Mesenchymal stem cell (in vitro differentiated cells and primary cell): ENCODE results near the gene RAPGEF5.

Experiments
- DNase-seq: peaks from one replicate; pipeline ENCODE4 v3.0.0-alpha.2; 2013
- H2AFZ ChIP-seq: one replicate; pipeline ENCODE4 v1.6.1; 2013; ENCODE audit warnings: low read depth, mild to moderate bottlenecking, control low read depth, inconsistent platforms, low read length, moderate library complexity
- H2AK5ac ChIP-seq: 2 replicates; pipeline ENCODE4 v1.6.1; 2013; ENCODE audit warnings: low read length, moderate library complexity, mild to moderate bottlenecking, inconsistent platforms; ENCODE audit not compliant: severe bottlenecking
- H2BK120ac ChIP-seq: one replicate; pipeline ENCODE4 v1.6.1; 2013; ENCODE audit warnings: low read depth, mild to moderate bottlenecking, inconsistent platforms, low read length, moderate library complexity
- H2BK12ac ChIP-seq, 2 experiments: one replicate each; pipeline ENCODE4 v1.6.1; 2013; ENCODE audit warnings: inconsistent platforms in 2 of 2, low read length in 2 of 2, mild to moderate bottlenecking in 2 of 2, moderate library complexity in 2 of 2, control low read depth in 1 of 2
- H2BK15ac ChIP-seq: one replicate; pipeline ENCODE4 v1.6.1; 2013; ENCODE audit warnings: mild to moderate bottlenecking, low read depth, inconsistent platforms; ENCODE audit not compliant: poor library complexity, severe bottlenecking
- H2BK5ac ChIP-seq: 2 replicates; pipeline ENCODE4 v1.6.1; 2013; ENCODE audit warnings: low read depth, mild to moderate bottlenecking, low read length, control low read depth, inconsistent platforms; ENCODE audit not compliant: poor library complexity, severe bottlenecking
- H3K14ac ChIP-seq, 2 experiments: one replicate each; pipeline ENCODE4 v1.6.1; 2013; ENCODE audit warnings: inconsistent platforms in 2 of 2, low read length in 2 of 2, control low read depth in 1 of 2, mild to moderate bottlenecking in 1 of 2, moderate library complexity in 1 of 2
- H3K18ac ChIP-seq, 2 experiments: one replicate each; pipeline ENCODE4 v1.6.1; 2013; ENCODE audit warnings: inconsistent platforms in 2 of 2, low read length in 2 of 2, control low read depth in 1 of 2, low read depth in 1 of 2, mild to moderate bottlenecking in 1 of 2
- H3K23ac ChIP-seq, 2 experiments: one replicate each; pipeline ENCODE4 v1.6.1; 2013; ENCODE audit warnings: inconsistent platforms in 2 of 2, low read length in 2 of 2, mild to moderate bottlenecking in 2 of 2, moderate library complexity in 2 of 2, control low read depth in 1 of 2
- H3K27ac ChIP-seq: 2 replicates; pipeline ENCODE4 v1.5.1; 2013; ENCODE audit warnings: mild to moderate bottlenecking, moderate library complexity, low read length, control low read depth, inconsistent platforms; ENCODE audit not compliant: poor library complexity, severe bottlenecking
- H3K27me3 ChIP-seq, 2 experiments: 2 replicates each; pipeline versions ENCODE4 v1.6.1 to v1.7.0; 2013; ENCODE audit warnings: low read length in 2 of 2, mild to moderate bottlenecking in 2 of 2, moderate library complexity in 2 of 2, control low read depth in 1 of 2, inconsistent platforms in 1 of 2; ENCODE audit not compliant: control insufficient read depth in 1 of 2, insufficient read depth in 1 of 2
- H3K36me3 ChIP-seq, 2 experiments: 2 replicates each; pipeline versions ENCODE4 v1.6.1 to v1.7.0; 2013; ENCODE audit warnings: low read length in 2 of 2, control low read depth in 1 of 2, inconsistent platforms in 1 of 2, low read depth in 1 of 2, mild to moderate bottlenecking in 1 of 2; ENCODE audit not compliant: insufficient read depth in 2 of 2, control insufficient read depth in 1 of 2
- H3K4ac ChIP-seq, 2 experiments: one replicate each; pipeline ENCODE4 v1.6.1; 2013; ENCODE audit warnings: inconsistent platforms in 2 of 2, low read length in 2 of 2, mild to moderate bottlenecking in 2 of 2, moderate library complexity in 2 of 2, control low read depth in 1 of 2, low read depth in 1 of 2
- H3K4me1 ChIP-seq: 2 replicates; pipeline ENCODE4 v1.6.1; 2013; ENCODE audit warnings: low read depth, low read length, control low read depth; ENCODE audit not compliant: control insufficient read depth, insufficient read depth
- H3K4me2 ChIP-seq: 2 replicates; pipeline ENCODE4 v1.6.1; 2013; ENCODE audit warnings: low read length, mild to moderate bottlenecking, inconsistent platforms; ENCODE audit not compliant: poor library complexity, severe bottlenecking
- H3K4me3 ChIP-seq, 2 experiments: 2 replicates each; pipeline versions ENCODE4 v1.5.1 to v1.7.0; 2013; ENCODE audit warnings: low read length in 2 of 2, mild to moderate bottlenecking in 2 of 2, control low read depth in 1 of 2, low read depth in 1 of 2; ENCODE audit not compliant: insufficient read depth in 1 of 2
- H3K79me1 ChIP-seq: replicated peaks from 2 replicates; pipeline ENCODE4 v1.6.1; 2013; ENCODE audit warnings: mild to moderate bottlenecking, control low read depth, low read length, inconsistent platforms; ENCODE audit not compliant: poor library complexity, severe bottlenecking
- H3K9ac ChIP-seq: 2 replicates; pipeline ENCODE4 v1.7.0; 2013; ENCODE audit warnings: mild to moderate bottlenecking, low read length, moderate library complexity
- H3K9me3 ChIP-seq: 2 replicates; pipeline ENCODE4 v1.7.0; 2013; ENCODE audit warnings: mild to moderate bottlenecking, low read length; ENCODE audit not compliant: control insufficient read depth
- H4K8ac ChIP-seq: one replicate; pipeline ENCODE4 v1.6.1; 2013; ENCODE audit warnings: inconsistent platforms, mild to moderate bottlenecking, low read length, moderate library complexity
- H4K91ac ChIP-seq: one replicate; pipeline ENCODE4 v1.6.1; 2013; ENCODE audit warnings: mild to moderate bottlenecking, low read length, inconsistent platforms
- WGBS: methylation state at CpG from one replicate; pipeline ENCODE4 v1.1.7; 2013; ENCODE audit warnings: mixed read lengths; 5-methylcytosine and 5-hydroxymethylcytosine counted together

The RAPGEF5 gene

DNA sequence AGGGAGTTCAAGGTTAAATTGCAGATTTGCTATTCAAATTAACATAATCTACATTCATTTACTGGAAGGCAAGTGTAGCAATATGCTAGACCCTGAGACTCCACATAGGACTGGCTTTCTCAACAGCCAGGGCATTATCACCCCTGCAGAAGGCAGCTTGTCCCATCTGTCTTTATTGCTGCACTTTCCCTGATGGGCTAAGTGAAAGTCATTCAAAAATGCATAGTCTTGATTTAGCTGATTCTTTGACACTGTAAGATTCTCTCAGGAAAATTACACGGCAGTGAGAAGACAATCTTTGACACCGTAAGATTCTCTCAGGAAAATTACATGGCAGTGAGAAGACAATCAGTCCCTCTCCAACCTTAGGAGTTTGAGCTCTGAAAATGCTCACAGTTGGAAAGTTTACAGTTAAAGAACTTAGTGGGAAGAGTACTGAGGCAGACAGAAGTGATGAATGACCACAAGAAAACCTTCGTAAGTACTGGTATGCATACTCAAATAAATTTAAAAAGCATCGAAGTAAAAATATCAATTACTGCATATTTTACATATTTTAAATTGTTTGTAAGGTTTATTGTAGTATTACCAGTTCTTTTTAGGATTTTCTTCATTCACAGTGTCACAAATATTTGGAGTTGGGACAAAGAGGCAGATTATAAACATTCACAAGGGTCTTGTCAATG is 88.9 kb downstream of the RAPGEF5 start:
- H2BK5ac ChIP-seq, result no peak overlapping the region
- no peak overlapping the region for H3K4me3 ChIP-seq
- H2AK5ac ChIP-seq, result no peak overlapping the region
- WGBS, result 89% methylated on average over 2 of the region's 4 CpGs
- no peak overlapping the region for H4K8ac ChIP-seq
- H3K9me3 ChIP-seq, result no peaks in the 10 kb centered on the region
- H3K4ac ChIP-seq, result no peak overlapping the region
- H3K27ac ChIP-seq, result no peak overlapping the region
- H3K36me3 ChIP-seq, result no peaks in the 10 kb centered on the region
- H3K23ac ChIP-seq, result no peak overlapping the region
- no peak overlapping the region for H3K14ac ChIP-seq
- DNase-seq, result no peak
- H4K91ac ChIP-seq, result no peak overlapping the region
- no peak overlapping the region for H3K4me2 ChIP-seq
- no peak overlapping the region for H2BK15ac ChIP-seq
- H2BK12ac ChIP-seq, result no peak overlapping the region
- no peak overlapping the region for H3K18ac ChIP-seq
- H3K27me3 ChIP-seq, result no peaks in the 10 kb centered on the region
- no peak overlapping the region for H3K9ac ChIP-seq
- H2BK120ac ChIP-seq, result no peak overlapping the region
- H3K4me1 ChIP-seq, result no peaks in the 10 kb centered on the region
- H3K79me1 ChIP-seq, result no peaks in the 10 kb centered on the region
- no peak overlapping the region for H2AFZ ChIP-seq

DNA sequence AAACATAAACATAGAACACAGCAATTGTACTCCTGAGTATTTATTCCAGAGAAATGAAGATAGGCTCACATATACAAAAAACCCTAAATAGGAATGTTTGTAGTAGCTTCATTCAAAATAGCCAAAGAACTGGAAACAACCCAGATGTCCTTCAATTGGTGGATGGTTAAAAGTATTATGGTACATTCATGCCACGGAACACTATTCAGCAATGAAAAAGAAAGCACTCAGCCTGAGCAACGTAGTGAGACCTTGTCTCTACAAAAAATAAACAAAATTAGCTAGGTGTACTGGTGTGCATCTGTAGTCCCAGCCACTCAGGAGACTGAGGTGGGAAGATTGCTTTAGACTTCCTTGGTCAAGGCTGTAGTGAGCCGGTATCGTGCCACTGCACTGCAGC is 94.4 kb downstream of the RAPGEF5 start:
- no peak overlapping the region for H2BK15ac ChIP-seq
- no peak overlapping the region for H3K9ac ChIP-seq
- H2BK12ac ChIP-seq, result no peak overlapping the region
- DNase-seq, result no peak
- H3K9me3 ChIP-seq, result no peaks in the 10 kb centered on the region
- no peaks in the 10 kb centered on the region for H3K79me1 ChIP-seq
- no peak overlapping the region for H3K27ac ChIP-seq
- H4K91ac ChIP-seq, result no peak overlapping the region
- WGBS, result 100% methylated on average over 1 of the region's 4 CpGs
- H3K4me3 ChIP-seq, result no peak overlapping the region
- no peak overlapping the region for H3K4ac ChIP-seq
- H3K27me3 ChIP-seq, result no peaks in the 10 kb centered on the region
- H3K4me2 ChIP-seq, result no peak overlapping the region
- H2AFZ ChIP-seq, result no peak overlapping the region
- no peak overlapping the region for H2BK5ac ChIP-seq
- no peak overlapping the region for H3K14ac ChIP-seq
- H4K8ac ChIP-seq, result no peak overlapping the region
- H2AK5ac ChIP-seq, result no peak overlapping the region
- no peak overlapping the region for H2BK120ac ChIP-seq
- H3K23ac ChIP-seq, result no peak overlapping the region
- H3K36me3 ChIP-seq, result no peaks in the 10 kb centered on the region
- no peak overlapping the region for H3K18ac ChIP-seq
- no peaks in the 10 kb centered on the region for H3K4me1 ChIP-seq

DNA sequence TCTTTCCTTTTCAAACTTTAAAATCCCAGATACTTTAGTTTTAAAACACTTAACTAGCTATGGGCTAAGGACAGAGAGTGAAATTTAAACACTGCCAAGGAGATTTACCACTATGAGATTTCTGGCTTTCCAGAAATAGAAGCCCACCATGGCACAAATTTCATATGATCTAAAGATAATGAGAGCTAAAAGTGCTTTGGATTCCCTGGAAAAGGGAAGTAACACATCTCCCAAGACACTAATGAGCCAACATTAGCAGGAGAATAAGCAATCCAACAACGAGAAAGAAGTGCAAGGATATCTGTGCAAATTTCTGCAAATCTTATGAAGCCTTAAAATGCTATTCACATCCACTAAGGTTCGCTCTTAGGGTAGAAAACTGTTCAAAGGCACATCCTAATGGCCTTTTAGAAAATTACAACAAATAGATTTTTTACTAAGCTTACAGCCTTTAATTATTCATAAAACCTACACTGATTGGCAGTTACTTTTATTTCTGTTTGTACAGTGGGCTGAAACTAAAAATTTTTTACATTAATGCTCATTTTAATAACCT is 100.3 kb downstream of the RAPGEF5 start:
- Histone ChIP-seq H4K91ac (no peak overlapping the region), H3K4ac (no peak overlapping the region), H2BK120ac (no peak overlapping the region), H3K4me3 (no peak overlapping the region), H3K79me1 (no peaks in the 10 kb centered on the region), H3K27ac (no peak overlapping the region), H2BK12ac (no peak overlapping the region), H4K8ac (no peak overlapping the region), H3K4me2 (no peak overlapping the region), H3K9ac (no peak overlapping the region), H3K4me1 (no peaks in the 10 kb centered on the region), H3K27me3 (no peaks in the 10 kb centered on the region), H3K9me3 (no peaks in the 10 kb centered on the region), H2AK5ac (no peak overlapping the region), H2BK15ac (no peak overlapping the region), H3K23ac (no peak overlapping the region), H3K36me3 (no peaks in the 10 kb centered on the region), H2BK5ac (no peak overlapping the region), H3K14ac (no peak overlapping the region), H3K18ac (no peak overlapping the region), H2AFZ (no peak overlapping the region)
- 72% methylated on average over 2 of the region's 2 CpGs for WGBS
- no peak for DNase-seq

GRCh38 chr7:22255834-22256233 is 101.1 kb downstream of the RAPGEF5 start:
- Histone ChIP-seq H3K9me3 (no peaks in the 10 kb centered on the region), H3K27me3 (no peaks in the 10 kb centered on the region), H4K91ac (no peak overlapping the region), H2BK15ac (no peak overlapping the region), H3K18ac (no peak overlapping the region), H3K79me1 (no peaks in the 10 kb centered on the region), H3K4me3 (no peak overlapping the region), H3K36me3 (no peaks in the 10 kb centered on the region), H2AFZ (no peak overlapping the region), H2BK12ac (no peak overlapping the region), H2BK120ac (no peak overlapping the region), H3K27ac (no peak overlapping the region), H4K8ac (no peak overlapping the region), H2AK5ac (no peak overlapping the region), H3K14ac (no peak overlapping the region), H3K23ac (no peak overlapping the region), H3K9ac (no peak overlapping the region), H3K4ac (no peak overlapping the region), H3K4me1 (no peaks in the 10 kb centered on the region), H2BK5ac (no peak overlapping the region), H3K4me2 (no peak overlapping the region)
- DNase-seq, result no peak
- WGBS, result 47% methylated on average over 1 of the region's 1 CpG
